SK-N-SH (cell line): Measurements from ENCODE around the gene TMEM120B.

Experiments used
- CTCF ChIP-seq: fragments of 200-600 bp; sonication (generic); IDR thresholded peaks from 2 replicates; pipeline ENCODE4 v1.6.1; 2017; ENCODE audit warnings: antibody characterized with exemption, mild to moderate bottlenecking, moderate library complexity
- ELF1 ChIP-seq: IDR thresholded peaks from 2 replicates; pipeline ENCODE4 v1.4.0; 2012
- EP300 ChIP-seq, 2 experiments: IDR thresholded peaks; 2 replicates each; pipeline versions ENCODE4 v1.4.0 to v1.6.1; 2012; ENCODE audit warnings: borderline replicate concordance in 1 of 2, low read depth in 1 of 2, low read length in 1 of 2
- EZH2phosphoT487 ChIP-seq: fragments of 200-600 bp; sonication (generic); IDR thresholded peaks from 2 replicates; pipeline ENCODE4 v1.6.1; 2017; ENCODE audit warnings: low read depth, mixed run types, mild to moderate bottlenecking, antibody characterized with exemption, moderate library complexity, borderline replicate concordance
- FOXJ3 ChIP-seq: sonication (generic); formaldehyde crosslinking; IDR thresholded peaks from 2 replicates; pipeline ENCODE4 v1.5.1; 2020; ENCODE audit warnings: mild to moderate bottlenecking, missing genetic modification reagents
- FOXM1 ChIP-seq: IDR thresholded peaks from 2 replicates; pipeline ENCODE4 v1.4.0; 2012; ENCODE audit warnings: low read depth, mild to moderate bottlenecking
- GABPA ChIP-seq: IDR thresholded peaks from 2 replicates; pipeline ENCODE4 v1.4.0; 2012; ENCODE audit warnings: low read depth, mild to moderate bottlenecking
- GATA2 ChIP-seq: sonication (generic); formaldehyde crosslinking; IDR thresholded peaks from 2 replicates; pipeline ENCODE4 v1.5.0; 2020; ENCODE audit warnings: mild to moderate bottlenecking, missing genetic modification reagents
- MXI1 ChIP-seq: IDR thresholded peaks from 2 replicates; pipeline ENCODE4 v1.6.1; 2012; ENCODE audit warnings: mild to moderate bottlenecking, low read depth, low read length, improper control_type of control experiment
- PBX3 ChIP-seq: IDR thresholded peaks from 2 replicates; pipeline ENCODE4; 2012
- POLR2AphosphoS5 ChIP-seq: IDR thresholded peaks from 2 replicates; pipeline ENCODE4 v1.6.1; 2012; ENCODE audit warnings: low read depth, low read length
- RCOR1 ChIP-seq: fragments of 150-350 bp; IDR thresholded peaks from 2 replicates; pipeline ENCODE4 v1.6.1; 2017; ENCODE audit warnings: antibody characterized with exemption, low read length
- TAF1 ChIP-seq: IDR thresholded peaks from 2 replicates; pipeline ENCODE4 v1.6.1; 2012; ENCODE audit warnings: low read depth, mild to moderate bottlenecking, low read length, moderate library complexity, borderline replicate concordance
- USF1 ChIP-seq: IDR thresholded peaks from 2 replicates; pipeline ENCODE4 v1.4.0; 2012; ENCODE audit warnings: low read depth, borderline replicate concordance

- TF ChIP-seq RCOR1, result no peak
- TF ChIP-seq USF1, result no peak
- no peak for TF ChIP-seq EP300 (IDR thresholded peaks at IDR 0.05; ENCODE audit: borderline replicate concordance in 1 of 2, low read depth in 1 of 2, low read length in 1 of 2)
- TF ChIP-seq CTCF, result no peak
- no peak for TF ChIP-seq MXI1
- no peak for TF ChIP-seq FOXM1
- no peak for TF ChIP-seq POLR2AphosphoS5
- TF ChIP-seq TAF1, result no peak
- TF ChIP-seq EZH2phosphoT487, result no peak
- no peak for TF ChIP-seq PBX3
- TF ChIP-seq FOXJ3 (CRISPR knock-in tag), result no peak
- TF ChIP-seq GATA2 (CRISPR knock-in tag), result no peak
- TF ChIP-seq GABPA, result no peak
- TF ChIP-seq ELF1, result no peak
Observed at GRCh38 chr12:121729021-121729420, 16.5 kb downstream of the TMEM120B start.
